Nephron (organoid): ENCODE results near the gene ARID1B.

ENCODE experiments used
- H3K27ac Mint-ChIP-seq, 3 experiments: 2 replicates each; pipeline ENCODE4 v1.8.0; 2020; ENCODE audit warnings: mixed read lengths in 3 of 3, mild to moderate bottlenecking in 2 of 3, moderate library complexity in 1 of 3
- H3K27me3 Mint-ChIP-seq: 2 replicates; pipeline ENCODE4 v1.8.0; 2021; ENCODE audit warnings: low read depth, mild to moderate bottlenecking, moderate library complexity, mixed read lengths
- H3K36me3 Mint-ChIP-seq: 2 replicates; pipeline ENCODE4 v1.8.0; 2020; ENCODE audit warnings: low read depth, mixed read lengths
- H3K4me1 Mint-ChIP-seq: 2 replicates; pipeline ENCODE4 v1.8.0; 2020; ENCODE audit warnings: mixed read lengths
- H3K4me3 Mint-ChIP-seq, 3 experiments: 2 replicates each; pipeline ENCODE4 v1.8.0; 2020; ENCODE audit warnings: mild to moderate bottlenecking in 3 of 3, mixed read lengths in 3 of 3, moderate library complexity in 2 of 3
- H3K9me3 Mint-ChIP-seq: 2 replicates; pipeline ENCODE4 v1.8.0; 2020; ENCODE audit warnings: mixed read lengths
- TF ChIP-seq, protein P1 (sequence below), 3 experiments: fragments of 200-600 bp; sonication (generic); IDR thresholded peaks; one replicate each; pipeline ENCODE4 v1.5.0; 2021; ENCODE audit warnings: antibody characterized with exemption in 3 of 3; ENCODE audit not compliant: unreplicated experiment in 3 of 3

Gene ARID1B

DNA sequence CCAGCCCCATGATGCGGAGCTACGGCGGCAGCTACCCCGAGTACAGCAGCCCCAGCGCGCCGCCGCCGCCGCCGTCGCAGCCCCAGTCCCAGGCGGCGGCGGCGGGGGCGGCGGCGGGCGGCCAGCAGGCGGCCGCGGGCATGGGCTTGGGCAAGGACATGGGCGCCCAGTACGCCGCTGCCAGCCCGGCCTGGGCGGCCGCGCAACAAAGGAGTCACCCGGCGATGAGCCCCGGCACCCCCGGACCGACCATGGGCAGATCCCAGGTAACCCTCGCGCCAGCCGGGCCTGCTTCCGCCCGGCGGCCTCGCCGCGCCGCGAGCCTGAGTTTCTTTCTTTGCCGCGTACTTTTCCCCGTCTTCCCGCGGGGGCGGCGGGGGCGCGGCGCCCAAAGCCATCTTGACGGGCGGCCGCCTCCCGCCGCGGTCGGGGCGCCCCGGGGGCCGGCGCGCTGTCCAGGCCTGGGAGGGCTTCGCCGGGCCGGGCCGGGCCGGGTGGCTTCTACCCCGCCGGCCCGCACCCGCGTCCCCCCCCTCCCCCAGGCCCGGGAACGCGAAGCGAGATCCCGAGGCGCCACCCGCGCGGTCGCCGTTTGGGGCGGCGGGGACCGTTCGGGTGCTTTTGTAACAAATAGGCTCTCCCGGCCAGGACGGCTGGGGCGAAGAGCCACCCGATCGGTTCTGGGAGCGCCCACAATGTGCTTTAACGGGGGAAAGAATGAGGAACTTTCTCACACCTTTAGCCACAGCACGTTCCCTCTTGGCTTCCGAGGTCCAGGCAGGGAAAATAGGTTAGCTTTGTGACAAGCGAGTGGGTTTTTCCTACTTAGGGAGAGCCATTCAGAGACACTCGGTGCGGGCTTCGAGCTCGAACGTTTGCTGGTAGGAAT is 2.3 kb downstream of the ARID1B start:
- Mint-ChIP-seq H3K4me1 (peaks cover 63% of the 10 kb centered on the region), H3K4me3 (peak overlapping the region; percentile 82 to 91 (median 91)), H3K9me3 (no peaks in the 10 kb centered on the region), H3K36me3 (no peaks in the 10 kb centered on the region), H3K27me3 (no peaks in the 10 kb centered on the region), H3K27ac (peak overlapping the region; percentile 90 to 91 (median 90))
- TF ChIP-seq, protein P1, sequence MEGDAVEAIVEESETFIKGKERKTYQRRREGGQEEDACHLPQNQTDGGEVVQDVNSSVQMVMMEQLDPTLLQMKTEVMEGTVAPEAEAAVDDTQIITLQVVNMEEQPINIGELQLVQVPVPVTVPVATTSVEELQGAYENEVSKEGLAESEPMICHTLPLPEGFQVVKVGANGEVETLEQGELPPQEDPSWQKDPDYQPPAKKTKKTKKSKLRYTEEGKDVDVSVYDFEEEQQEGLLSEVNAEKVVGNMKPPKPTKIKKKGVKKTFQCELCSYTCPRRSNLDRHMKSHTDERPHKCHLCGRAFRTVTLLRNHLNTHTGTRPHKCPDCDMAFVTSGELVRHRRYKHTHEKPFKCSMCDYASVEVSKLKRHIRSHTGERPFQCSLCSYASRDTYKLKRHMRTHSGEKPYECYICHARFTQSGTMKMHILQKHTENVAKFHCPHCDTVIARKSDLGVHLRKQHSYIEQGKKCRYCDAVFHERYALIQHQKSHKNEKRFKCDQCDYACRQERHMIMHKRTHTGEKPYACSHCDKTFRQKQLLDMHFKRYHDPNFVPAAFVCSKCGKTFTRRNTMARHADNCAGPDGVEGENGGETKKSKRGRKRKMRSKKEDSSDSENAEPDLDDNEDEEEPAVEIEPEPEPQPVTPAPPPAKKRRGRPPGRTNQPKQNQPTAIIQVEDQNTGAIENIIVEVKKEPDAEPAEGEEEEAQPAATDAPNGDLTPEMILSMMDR (IDR thresholded peaks at IDR 0.05; ENCODE audit: unreplicated experiment in 3 of 3): no peak

DNA sequence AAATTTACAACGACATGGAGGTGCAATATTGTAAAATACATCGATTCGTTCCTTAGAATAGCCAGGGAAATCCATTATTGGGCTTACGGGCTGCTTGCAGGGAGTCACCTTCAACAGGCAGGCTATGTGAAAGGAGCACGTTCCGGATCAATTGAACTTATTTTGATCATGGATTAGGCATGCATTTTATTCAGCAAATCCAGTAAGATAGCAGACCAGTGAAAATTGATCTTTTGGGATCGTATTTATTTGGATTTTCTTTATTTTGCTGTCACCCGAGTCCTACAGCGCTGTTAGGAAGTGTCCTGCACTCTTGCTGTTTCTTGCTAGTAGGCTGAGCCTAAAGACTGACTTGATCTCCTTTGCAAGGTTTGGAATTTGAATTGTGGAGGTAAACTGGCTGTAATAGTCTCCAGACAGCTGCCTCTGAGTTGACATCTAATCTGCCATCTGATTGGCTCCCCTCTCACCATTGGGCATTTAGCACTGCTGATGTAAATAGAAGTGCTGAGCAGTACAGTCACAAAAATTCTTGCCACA is 3.0 kb downstream of the ARID1B start:
- H3K27me3 Mint-ChIP-seq: no peaks in the 10 kb centered on the region
- no peaks in the 10 kb centered on the region for H3K9me3 Mint-ChIP-seq
- peak overlapping the region; percentile 90 to 91 (median 90) for H3K27ac Mint-ChIP-seq
- H3K4me3 Mint-ChIP-seq: peak overlapping the region; percentile 82 to 91 (median 91)
- no peaks in the 10 kb centered on the region for H3K36me3 Mint-ChIP-seq
- TF ChIP-seq, protein P1 (IDR thresholded peaks at IDR 0.05; ENCODE audit: unreplicated experiment in 3 of 3): no peak
- peaks cover 55% of the 10 kb centered on the region for H3K4me1 Mint-ChIP-seq

DNA sequence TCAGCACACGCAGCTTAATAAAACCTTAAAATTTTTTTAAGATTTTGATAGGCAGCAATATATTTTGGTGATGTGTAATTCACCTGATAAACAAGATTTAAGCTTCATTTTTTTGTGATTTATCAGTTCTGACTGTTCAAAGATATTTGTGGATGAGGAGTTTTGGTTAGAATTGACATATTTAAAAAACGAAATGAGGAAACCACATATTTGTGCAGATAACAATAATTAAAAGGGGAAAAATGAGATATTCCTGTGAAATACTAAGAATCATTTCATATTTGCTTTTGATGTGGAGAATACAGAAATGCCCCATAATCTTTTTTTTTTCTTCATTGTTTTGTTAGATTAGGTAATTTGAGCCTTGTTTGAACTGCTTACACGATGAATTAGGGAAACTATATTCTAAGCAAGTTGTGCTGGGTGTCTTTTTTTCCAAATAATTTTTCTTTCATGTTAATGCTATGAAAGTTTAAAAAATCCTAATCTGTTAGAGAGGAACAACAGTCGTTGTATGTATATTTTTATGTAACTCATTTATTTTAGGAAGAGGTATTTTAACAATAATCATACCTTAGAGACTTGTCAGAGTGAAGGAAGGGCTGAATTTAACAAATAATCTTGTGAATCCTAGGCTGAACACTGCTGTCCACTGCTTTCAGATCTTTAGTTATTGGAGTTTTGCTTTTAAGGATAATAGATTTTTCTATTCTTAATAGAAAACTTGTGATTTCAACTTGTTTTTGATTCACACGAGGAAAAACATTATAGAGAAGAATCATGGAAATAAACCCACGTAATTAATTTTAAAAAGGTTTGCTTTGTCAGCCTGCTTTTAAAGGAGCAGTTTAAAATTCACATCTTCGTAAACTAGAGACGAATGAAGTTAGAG is 4.0 kb downstream of the ARID1B start:
- TF ChIP-seq, protein P1 (IDR thresholded peaks at IDR 0.05; ENCODE audit: unreplicated experiment in 3 of 3): no peak
- peak overlapping the region; percentile 41 to 90 (median 82) for H3K27ac Mint-ChIP-seq

DNA sequence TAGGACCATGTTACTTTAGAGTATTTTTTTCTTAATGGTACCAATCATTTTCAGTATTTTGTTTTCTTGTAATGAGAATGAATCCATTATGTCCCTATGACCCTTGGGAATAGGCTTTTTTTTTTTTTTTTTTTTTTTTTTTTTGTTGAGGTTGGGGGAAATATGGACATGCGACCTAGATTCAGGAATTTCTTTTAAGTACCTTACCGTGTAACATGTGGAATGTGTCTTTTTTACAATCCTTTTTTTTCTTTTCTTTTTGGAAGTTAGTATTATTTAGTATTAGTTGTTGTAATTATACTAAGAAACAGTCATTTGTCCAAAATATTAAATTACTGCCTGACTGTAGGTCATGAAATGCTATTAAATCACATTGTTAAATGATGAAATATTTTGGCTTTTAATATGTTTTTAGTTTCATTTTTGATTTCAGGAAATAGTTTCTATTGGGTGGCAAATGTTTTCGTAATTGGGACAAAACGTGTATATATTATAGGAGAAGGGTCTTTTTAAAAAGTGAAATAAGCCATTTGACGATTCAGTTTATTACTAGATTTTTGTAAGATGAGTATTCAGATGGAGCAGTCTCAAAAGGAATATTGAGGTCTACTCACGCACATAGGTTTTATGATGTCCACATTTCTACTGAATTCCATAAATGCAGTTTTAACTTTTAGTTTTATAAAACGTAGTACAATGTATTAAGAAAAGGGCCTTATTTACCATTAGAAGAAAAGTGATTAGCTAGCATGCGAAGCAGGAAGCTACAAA is 4.9 kb downstream of the ARID1B start:
- peaks cover 54% of the 10 kb centered on the region for H3K4me1 Mint-ChIP-seq
- TF ChIP-seq, protein P1 (IDR thresholded peaks at IDR 0.05; ENCODE audit: unreplicated experiment in 3 of 3): no peak
- peak overlapping the region in 2 of 3 experiments; percentile 11 to 90 for H3K27ac Mint-ChIP-seq

More for the DNA sequence above, 4.0 kb downstream of the ARID1B start:
- Mint-ChIP-seq H3K4me1 (peaks cover 53% of the 10 kb centered on the region), H3K4me3 (peak overlapping the region; percentile 82 to 91 (median 91)), H3K9me3 (no peaks in the 10 kb centered on the region), H3K27me3 (no peaks in the 10 kb centered on the region), H3K36me3 (peaks cover 8% of the 10 kb centered on the region)

DNA sequence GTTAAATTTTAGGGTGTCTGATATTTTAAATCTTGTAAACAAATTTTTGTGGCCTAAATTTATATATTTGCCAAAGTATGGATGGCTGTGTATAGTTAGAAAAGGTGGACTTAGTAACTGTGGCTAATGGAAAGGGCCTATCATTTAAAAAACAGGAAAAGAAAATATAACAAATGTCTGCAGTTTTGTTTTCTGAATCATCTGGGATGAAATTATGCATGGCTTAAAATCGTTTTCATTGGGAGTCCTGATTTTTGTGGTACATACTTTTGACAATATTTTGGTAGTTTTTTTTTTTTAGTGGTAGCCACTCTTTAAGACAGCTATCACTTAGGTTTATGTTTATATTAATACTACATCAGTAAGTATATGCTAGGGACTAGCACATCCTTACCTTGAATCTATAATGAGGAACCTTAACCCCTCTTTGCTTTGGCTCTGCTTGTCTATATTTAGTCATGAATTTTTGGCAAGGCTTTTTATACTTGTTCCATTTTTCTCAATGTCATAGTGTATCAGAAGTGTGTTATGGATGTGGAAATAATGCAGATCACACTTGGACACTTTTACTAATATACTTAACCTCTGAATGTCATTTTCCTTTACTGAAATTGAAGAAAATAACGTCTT is 5.6 kb downstream of the ARID1B start:
- Mint-ChIP-seq H3K27me3 (no peaks in the 10 kb centered on the region), H3K27ac (peak overlapping the region in 1 of 3 experiments; percentile 90), H3K4me3 (peak overlapping the region; percentile 65 to 82 (median 77)), H3K9me3 (no peaks in the 10 kb centered on the region), H3K36me3 (peaks cover 9% of the 10 kb centered on the region), H3K4me1 (peaks cover 59% of the 10 kb centered on the region)
- TF ChIP-seq, protein P1 (IDR thresholded peaks at IDR 0.05; ENCODE audit: unreplicated experiment in 3 of 3): no peak

More for the DNA sequence above, 4.9 kb downstream of the ARID1B start:
- H3K36me3 Mint-ChIP-seq: peaks cover 9% of the 10 kb centered on the region
- H3K9me3 Mint-ChIP-seq: no peaks in the 10 kb centered on the region
- H3K4me3 Mint-ChIP-seq: peak overlapping the region; percentile 82 to 91 (median 91)
- H3K27me3 Mint-ChIP-seq: no peaks in the 10 kb centered on the region
